PC-9 (cell line): ENCODE data around the gene USH2A.

Experiments
- CTCF ChIP-seq: fragments of 200-600 bp; sonication (generic); conservative IDR thresholded peaks from 2 replicates; pipeline ENCODE4 v1.6.1; 2017; ENCODE audit warnings: mixed run types, antibody characterized with exemption, mild to moderate bottlenecking, moderate library complexity
- EZH2 ChIP-seq: fragments of 200-600 bp; sonication (generic); IDR thresholded peaks from 2 replicates; pipeline ENCODE4 v1.8.0; 2017; ENCODE audit warnings: antibody characterized with exemption, low read depth

GRCh38 chr1:216332003-216332402 lies 91.2 kb downstream of the USH2A start:
- TF ChIP-seq CTCF (no peak), EZH2 (no peak)
